Activated CD4-positive, alpha-beta T cell treated with anti-CD3 and anti-CD28 coated beads for 1 hour (primary cell): ENCODE measurements around the gene LRRC4C.

ENCODE experiments used
- DNase-seq: peaks from one replicate; pipeline ENCODE4 v3.0.0-alpha.2; 2020

LRRC4C gene

GRCh38 chr11:40139066-40139465, 1320.4 kb downstream of the LRRC4C start:
- no peak for DNase-seq

GRCh38 chr11:40134820-40135570, 1324.5 kb downstream of the LRRC4C start:
- DNase-seq = no peak

- DNase-seq = no peak
Observed at GRCh38 chr11:40133498-40133897, 1326.0 kb downstream of the LRRC4C start.

- no peak for DNase-seq
Observed at GRCh38 chr11:40132912-40133311, 1326.5 kb downstream of the LRRC4C start.

GRCh38 chr11:40130427-40130826, 1329.0 kb downstream of the LRRC4C start:
- no peak for DNase-seq

- DNase-seq = no peak
Observed at GRCh38 chr11:40129266-40129665, 1330.2 kb downstream of the LRRC4C start.

- no peak for DNase-seq
Observed at GRCh38 chr11:40125054-40125453, 1334.4 kb downstream of the LRRC4C start.

GRCh38 chr11:40119661-40120060, 1339.8 kb downstream of the LRRC4C start:
- no peak for DNase-seq

GRCh38 chr11:40118780-40119179, 1340.7 kb downstream of the LRRC4C start:
- no peak for DNase-seq

- no peak for DNase-seq
Observed at GRCh38 chr11:40118026-40118425, 1341.4 kb downstream of the LRRC4C start.

- no peak for DNase-seq
Observed at GRCh38 chr11:40104941-40105550, 1354.4 kb downstream of the LRRC4C start.

- no peak for DNase-seq
Observed at GRCh38 chr11:40100781-40101180, 1358.7 kb downstream of the LRRC4C start.

- DNase-seq = no peak
Observed at GRCh38 chr11:40100162-40100553, 1359.3 kb downstream of the LRRC4C start.

GRCh38 chr11:40099426-40100161, 1359.9 kb downstream of the LRRC4C start:
- no peak for DNase-seq

- no peak for DNase-seq
Observed at GRCh38 chr11:40095446-40095845, 1364.0 kb downstream of the LRRC4C start.

GRCh38 chr11:40094954-40095353, 1364.5 kb downstream of the LRRC4C start:
- DNase-seq = no peak

- DNase-seq = no peak
Observed at GRCh38 chr11:40080434-40080833, 1379.0 kb downstream of the LRRC4C start.
